ENCODE data around the gene NSMCE3. TPM values are rescaled to one million over a fixed set of nuclear protein-coding genes. Genes with fewer than 3 reads are reported as not detected.

Gene NSMCE3
- total RNA-seq, 1 donor from 2014 or later, result 21.6 TPM

DNA sequence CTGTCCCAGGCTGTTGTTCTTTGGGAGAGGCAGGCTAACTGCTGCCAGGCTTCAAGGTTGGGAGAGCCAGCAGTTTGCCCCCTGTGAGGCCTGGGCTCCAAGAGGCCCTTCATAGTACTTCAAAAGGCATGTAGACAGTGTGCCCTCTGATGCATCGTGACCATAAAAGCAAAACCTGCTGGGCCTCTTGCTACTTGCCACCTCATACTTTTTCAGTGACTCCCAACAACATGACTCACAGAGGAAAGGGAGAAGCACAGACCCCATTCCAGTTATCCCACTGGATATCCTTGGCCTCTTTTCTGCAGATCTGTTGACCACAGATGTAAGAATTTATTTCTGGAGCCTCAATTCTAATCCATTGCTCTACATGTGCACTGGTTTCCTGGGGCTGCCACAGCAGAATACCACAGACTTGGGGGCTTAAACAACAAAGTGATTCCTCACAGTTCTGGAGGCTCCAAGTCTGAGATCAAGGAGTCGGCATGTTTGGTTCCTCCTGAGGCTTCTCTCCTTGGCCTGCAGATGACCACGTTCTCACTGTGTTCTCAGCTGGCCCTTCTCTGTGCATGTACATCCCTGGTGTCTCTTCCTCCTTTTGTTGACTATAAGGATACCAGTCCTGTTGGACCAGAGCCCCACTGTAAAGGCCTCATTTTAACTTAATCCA lies 8.9 kb upstream of the NSMCE3 start:
- Histone ChIP-seq H3K27me3 (no peaks in the 10 kb centered on the region), H3K27ac (no peak overlapping the region), H3K4me3 (no peak overlapping the region), H3K36me3 (no peaks in the 10 kb centered on the region), H3K4me1 (no peaks in the 10 kb centered on the region), H3K9me3 (no peaks in the 10 kb centered on the region)
- DNase-seq (ENCODE audit: low spot score in 2 of 2), result no peak
- TF ChIP-seq, protein P1, sequence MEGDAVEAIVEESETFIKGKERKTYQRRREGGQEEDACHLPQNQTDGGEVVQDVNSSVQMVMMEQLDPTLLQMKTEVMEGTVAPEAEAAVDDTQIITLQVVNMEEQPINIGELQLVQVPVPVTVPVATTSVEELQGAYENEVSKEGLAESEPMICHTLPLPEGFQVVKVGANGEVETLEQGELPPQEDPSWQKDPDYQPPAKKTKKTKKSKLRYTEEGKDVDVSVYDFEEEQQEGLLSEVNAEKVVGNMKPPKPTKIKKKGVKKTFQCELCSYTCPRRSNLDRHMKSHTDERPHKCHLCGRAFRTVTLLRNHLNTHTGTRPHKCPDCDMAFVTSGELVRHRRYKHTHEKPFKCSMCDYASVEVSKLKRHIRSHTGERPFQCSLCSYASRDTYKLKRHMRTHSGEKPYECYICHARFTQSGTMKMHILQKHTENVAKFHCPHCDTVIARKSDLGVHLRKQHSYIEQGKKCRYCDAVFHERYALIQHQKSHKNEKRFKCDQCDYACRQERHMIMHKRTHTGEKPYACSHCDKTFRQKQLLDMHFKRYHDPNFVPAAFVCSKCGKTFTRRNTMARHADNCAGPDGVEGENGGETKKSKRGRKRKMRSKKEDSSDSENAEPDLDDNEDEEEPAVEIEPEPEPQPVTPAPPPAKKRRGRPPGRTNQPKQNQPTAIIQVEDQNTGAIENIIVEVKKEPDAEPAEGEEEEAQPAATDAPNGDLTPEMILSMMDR (IDR thresholded peaks at IDR 0.05), result no peak
- intact Hi-C loops (cut with DNase I), result no loop called here

DNA sequence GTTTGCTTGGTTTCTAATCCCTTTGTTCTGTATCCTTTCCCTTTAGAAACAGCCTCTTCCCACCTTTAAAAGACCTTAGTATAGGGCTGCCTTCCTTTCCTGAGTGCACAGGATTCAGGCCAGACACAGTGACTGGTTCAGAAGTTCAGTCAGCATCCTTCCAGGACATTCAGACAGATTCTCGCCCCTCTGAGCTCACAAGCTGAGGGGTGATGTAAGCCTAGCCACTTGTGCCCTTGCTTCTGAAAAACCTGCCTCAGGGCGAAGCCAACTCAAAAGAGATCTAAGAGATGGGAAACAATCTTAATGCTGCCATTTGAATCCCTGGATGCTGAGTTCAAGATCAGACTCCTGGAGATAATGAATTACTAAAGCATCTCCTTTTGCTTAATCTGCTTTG lies 6.7 kb upstream of the NSMCE3 start:
- Histone ChIP-seq H3K27ac (no peak overlapping the region), H3K36me3 (no peaks in the 10 kb centered on the region), H3K4me1 (no peaks in the 10 kb centered on the region), H3K4me3 (no peak overlapping the region), H3K27me3 (no peaks in the 10 kb centered on the region), H3K9me3 (no peaks in the 10 kb centered on the region)
- intact Hi-C loops (cut with DNase I), result no loop called here
- DNase-seq (ENCODE audit: low spot score in 2 of 2), result no peak
- TF ChIP-seq, protein P1 (IDR thresholded peaks at IDR 0.05), result no peak

DNA sequence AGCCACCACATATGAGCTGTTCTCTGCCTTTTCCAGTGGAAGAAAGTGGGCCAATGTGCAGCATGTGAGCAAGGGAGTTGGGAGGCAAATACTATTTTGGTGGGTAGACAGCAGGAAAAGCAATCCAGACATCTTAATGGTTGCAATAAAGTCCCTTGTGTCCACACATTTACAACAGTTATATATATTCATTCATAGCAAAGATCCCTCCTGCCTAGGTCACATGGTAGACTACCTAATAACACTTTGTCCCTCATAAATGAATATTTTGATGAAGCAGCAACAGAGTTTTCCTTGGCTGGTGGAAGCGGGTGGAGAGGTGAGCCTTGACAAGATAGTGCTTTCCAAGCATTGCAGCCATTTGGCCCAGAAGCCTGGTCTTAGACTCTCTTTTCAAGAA lies 6.2 kb upstream of the NSMCE3 start:
- H3K27ac ChIP-seq, result no peak overlapping the region
- H3K4me1 ChIP-seq, result no peaks in the 10 kb centered on the region
- no peak for DNase-seq (ENCODE audit: low spot score in 2 of 2)
- H3K27me3 ChIP-seq, result no peaks in the 10 kb centered on the region
- no peaks in the 10 kb centered on the region for H3K36me3 ChIP-seq
- intact Hi-C loops (cut with DNase I), result no loop called here
- H3K9me3 ChIP-seq, result no peaks in the 10 kb centered on the region
- TF ChIP-seq, protein P1 (IDR thresholded peaks at IDR 0.05), result no peak
- no peak overlapping the region for H3K4me3 ChIP-seq

DNA sequence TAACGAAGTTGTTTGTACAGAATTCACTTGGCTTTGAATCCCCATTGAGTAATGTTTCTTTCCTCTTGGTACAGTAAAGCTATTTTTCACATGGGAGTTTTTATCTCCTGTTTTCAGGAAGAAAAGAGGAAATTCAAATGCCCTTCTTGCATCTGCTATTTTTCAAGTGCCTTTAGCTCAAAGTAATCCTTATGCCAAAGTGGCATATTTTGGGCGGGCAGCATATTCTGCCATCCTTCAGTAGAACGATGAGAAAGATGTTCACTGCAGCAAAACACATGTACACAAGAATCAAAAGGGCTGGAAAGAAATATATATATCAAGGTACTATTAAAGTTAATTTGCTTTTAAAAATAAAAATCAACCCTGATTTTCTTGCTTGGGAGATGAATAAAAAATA lies 5.3 kb upstream of the NSMCE3 start:
- H3K27me3 ChIP-seq, result no peaks in the 10 kb centered on the region
- no peak for DNase-seq (ENCODE audit: low spot score in 2 of 2)
- no peaks in the 10 kb centered on the region for H3K9me3 ChIP-seq
- peaks cover 0 to 3% of the 10 kb centered on the region in 2 donors for H3K4me1 ChIP-seq
- intact Hi-C loops (cut with DNase I), result loop anchor here (5.0 kb wide), 1 partner anchor 547 kb away; the partner anchor contains the start of gene TJP1
- TF ChIP-seq, protein P1 (IDR thresholded peaks at IDR 0.05), result no peak
- no peak overlapping the region for H3K27ac ChIP-seq
- H3K36me3 ChIP-seq, result no peaks in the 10 kb centered on the region
- H3K4me3 ChIP-seq, result no peak overlapping the region

DNA sequence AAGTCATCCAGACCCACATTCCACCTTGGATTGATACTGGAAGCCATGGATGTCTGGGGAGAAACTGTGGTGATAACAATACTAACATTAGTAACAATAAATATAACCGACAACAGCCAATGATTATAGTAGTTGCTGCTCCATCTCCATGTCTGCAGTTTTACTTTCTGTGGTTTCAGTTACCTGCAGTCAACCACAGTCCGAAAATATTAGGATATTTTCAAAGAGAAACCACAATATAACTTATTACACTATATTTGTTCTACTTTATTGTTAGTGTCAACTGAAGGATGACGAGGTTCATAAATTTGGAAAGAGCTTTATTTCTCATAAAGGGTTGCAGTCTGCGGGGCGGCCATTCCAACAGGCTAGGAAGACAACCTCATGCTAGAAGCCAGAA lies 2.6 kb upstream of the NSMCE3 start:
- no peak for DNase-seq (ENCODE audit: low spot score in 2 of 2)
- Histone ChIP-seq H3K9me3 (no peaks in the 10 kb centered on the region), H3K4me1 (peaks cover 3 to 11% of the 10 kb centered on the region in 2 donors), H3K36me3 (no peaks in the 10 kb centered on the region), H3K4me3 (no peak overlapping the region), H3K27ac (no peak overlapping the region), H3K27me3 (no peaks in the 10 kb centered on the region)
- TF ChIP-seq, protein P1 (IDR thresholded peaks at IDR 0.05), result no peak
- intact Hi-C loops (cut with DNase I), result loop anchor here (5.0 kb wide), 1 partner anchor 550 kb away; the partner anchor contains the start of gene TJP1
